Midbrain (tissue), 1 donor: ENCODE data around the gene ABLIM2.
A peak's percentile ranks its signal among the peaks of the same experiment; 100 is the strongest.

Experiments used
- DNase-seq: peaks from one replicate; lab custom pipeline; 2025; lab: John Stamatoyannopoulos, UW

The ABLIM2 gene

GRCh38 chr4:8028884-8029568 is 129.6 kb downstream of the ABLIM2 start:
- DNase-seq, result no peak

GRCh38 chr4:8028368-8028767 is 130.2 kb downstream of the ABLIM2 start:
- no peak for DNase-seq

- DNase-seq, result no peak
Observed at GRCh38 chr4:8026453-8026852, 132.2 kb downstream of the ABLIM2 start.

GRCh38 chr4:8025668-8026067 is 132.9 kb downstream of the ABLIM2 start:
- DNase-seq, result no peak

- DNase-seq, result no peak
Observed at GRCh38 chr4:8024073-8024786, 134.4 kb downstream of the ABLIM2 start.

- DNase-seq, result no peak
Observed at GRCh38 chr4:8023696-8024033, 134.9 kb downstream of the ABLIM2 start.

GRCh38 chr4:8022767-8023695 is 135.6 kb downstream of the ABLIM2 start:
- DNase-seq, result no peak

- DNase-seq, result no peak
Observed at GRCh38 chr4:8021796-8022195, 136.8 kb downstream of the ABLIM2 start.

- peak; percentile 78 for DNase-seq
Observed at GRCh38 chr4:8019396-8020365, 138.9 kb downstream of the ABLIM2 start.

GRCh38 chr4:8016527-8016926 is 142.1 kb downstream of the ABLIM2 start:
- DNase-seq, result no peak

- peak; percentile 39 for DNase-seq
Observed at GRCh38 chr4:8015512-8015911, 143.1 kb downstream of the ABLIM2 start.

GRCh38 chr4:8013976-8014726 is 144.5 kb downstream of the ABLIM2 start:
- no peak for DNase-seq

- DNase-seq, result no peak
Observed at GRCh38 chr4:8012517-8012916, 146.1 kb downstream of the ABLIM2 start.

- peak; percentile 68 for DNase-seq
Observed at GRCh38 chr4:8010618-8011017, 148.0 kb downstream of the ABLIM2 start.

- no peak for DNase-seq
Observed at GRCh38 chr4:8009710-8010511, 148.7 kb downstream of the ABLIM2 start.

- DNase-seq, result no peak
Observed at GRCh38 chr4:8009097-8009496, 149.5 kb downstream of the ABLIM2 start.

GRCh38 chr4:8008391-8008790 is 150.2 kb downstream of the ABLIM2 start:
- no peak for DNase-seq

- no peak for DNase-seq
Observed at GRCh38 chr4:8007581-8007980, 151.0 kb downstream of the ABLIM2 start.

- DNase-seq, result no peak
Observed at GRCh38 chr4:8006471-8006870, 152.1 kb downstream of the ABLIM2 start.

- no peak for DNase-seq
Observed at GRCh38 chr4:8005814-8006215, 152.8 kb downstream of the ABLIM2 start.
